Ammon's horn (tissue), 1 donor: Measurements from ENCODE around the gene CHST11.

Source experiments
- DNase-seq: peaks from one replicate; pipeline ENCODE4 v3.0.0-alpha.2; 2016; ENCODE audit warnings: low spot score

Gene CHST11

DNA sequence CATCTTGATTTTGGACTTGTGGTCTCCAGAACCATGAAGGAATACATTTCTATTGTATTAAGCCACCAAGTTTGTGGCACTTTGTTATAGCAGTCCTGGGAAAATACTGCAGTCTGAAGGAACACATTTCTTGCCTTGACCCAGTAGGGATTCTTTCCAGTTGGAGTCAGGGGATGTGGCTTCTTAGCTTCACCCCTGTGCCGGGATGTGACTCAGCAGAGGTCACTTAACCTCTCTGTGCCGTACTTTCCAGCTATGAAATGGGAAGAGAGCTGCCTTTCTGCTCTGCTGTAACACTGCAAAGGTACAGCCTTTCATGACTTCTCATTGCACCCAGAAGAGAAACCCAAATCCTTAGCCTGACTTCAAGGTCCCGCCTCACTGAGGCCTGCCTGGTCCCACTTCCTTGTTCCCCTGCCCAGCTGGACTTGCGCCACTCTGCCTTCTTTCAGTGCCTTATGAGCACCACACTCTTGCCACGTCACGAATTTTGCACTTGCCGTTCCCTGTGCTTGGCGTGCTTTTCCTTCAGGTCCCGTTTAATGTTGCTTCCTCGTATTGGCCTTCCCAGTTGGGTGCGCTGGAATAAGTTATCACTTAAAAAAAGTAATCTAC lies 24.2 kb downstream of the CHST11 start:
- peak; percentile 79 for DNase-seq

DNA sequence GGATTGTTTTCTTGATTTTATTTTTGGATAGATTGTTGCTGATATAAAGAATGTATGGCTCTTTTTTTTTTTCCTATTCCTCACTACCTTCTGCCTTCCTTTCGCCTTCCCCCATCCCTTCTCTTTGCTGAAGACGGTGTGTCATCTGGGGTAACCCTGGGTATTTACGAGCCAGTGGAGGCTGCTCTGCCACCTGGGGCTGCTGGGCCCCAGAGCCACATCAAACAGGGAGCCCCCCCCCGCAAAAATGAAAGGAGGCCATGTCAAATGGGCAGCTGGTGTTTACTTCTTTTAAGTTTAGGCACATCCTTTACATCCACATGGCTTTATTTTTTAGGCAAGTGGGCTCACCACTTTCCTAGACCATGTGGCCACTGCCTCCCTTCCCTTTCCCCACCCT lies 25.4 kb downstream of the CHST11 start:
- no peak for DNase-seq

GRCh38 chr12:104482748-104483147 lies 26.0 kb downstream of the CHST11 start:
- DNase-seq, result no peak

DNA sequence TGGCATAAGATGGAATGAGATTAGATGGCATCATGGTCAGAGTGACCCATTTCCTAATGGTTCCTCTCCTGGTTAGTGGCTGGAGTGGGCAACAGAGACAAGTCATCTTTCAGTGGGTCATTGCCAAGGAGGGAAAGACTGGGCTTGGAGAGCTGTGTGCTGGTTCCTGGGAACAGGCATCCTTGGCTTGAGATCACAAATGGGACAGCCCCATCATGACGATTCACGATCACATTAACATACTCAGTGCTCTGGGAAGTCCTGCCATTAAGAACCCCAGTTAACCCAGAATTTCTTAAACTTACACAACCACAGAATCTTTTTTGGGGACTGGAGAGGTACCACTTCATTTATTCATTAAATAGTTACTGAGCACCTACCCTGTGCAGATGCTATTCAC lies 27.3 kb downstream of the CHST11 start:
- no peak for DNase-seq

DNA sequence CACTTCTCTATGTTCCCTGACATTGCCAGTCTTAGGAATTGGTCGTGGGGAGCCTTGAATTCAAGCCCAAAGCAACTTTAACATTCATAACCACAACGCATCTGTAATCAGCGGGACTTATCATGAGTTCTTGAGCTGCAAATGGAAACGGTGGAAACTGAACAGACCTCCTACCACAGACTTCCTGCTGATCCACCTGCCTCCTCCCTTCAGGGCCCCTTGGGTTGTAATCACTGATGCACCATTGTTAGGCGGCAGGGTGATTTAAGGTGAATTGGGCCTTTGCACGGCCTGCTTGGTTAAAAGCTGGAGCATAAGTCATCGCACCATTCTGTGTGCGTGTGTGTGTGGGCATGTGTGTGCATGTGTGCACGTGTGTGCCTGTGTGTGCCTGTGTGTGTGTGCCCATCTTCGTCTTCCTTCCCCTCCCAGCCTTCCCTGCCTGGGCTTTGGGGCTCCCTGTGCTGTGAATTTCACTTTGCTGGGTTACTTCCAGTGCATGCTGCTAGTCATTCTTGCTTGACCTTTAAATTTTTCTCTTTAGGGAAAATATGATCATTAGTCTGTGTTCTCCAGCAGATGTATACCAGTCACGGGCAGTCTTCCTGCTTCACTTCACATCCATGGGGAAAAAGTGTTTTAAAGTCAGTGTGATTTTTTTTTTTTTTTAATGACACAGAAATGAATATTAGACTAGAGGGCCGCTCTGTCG lies 29.1 kb downstream of the CHST11 start:
- DNase-seq, result no peak

- DNase-seq, result no peak
Observed at GRCh38 chr12:104486363-104486750, 29.6 kb downstream of the CHST11 start.

DNA sequence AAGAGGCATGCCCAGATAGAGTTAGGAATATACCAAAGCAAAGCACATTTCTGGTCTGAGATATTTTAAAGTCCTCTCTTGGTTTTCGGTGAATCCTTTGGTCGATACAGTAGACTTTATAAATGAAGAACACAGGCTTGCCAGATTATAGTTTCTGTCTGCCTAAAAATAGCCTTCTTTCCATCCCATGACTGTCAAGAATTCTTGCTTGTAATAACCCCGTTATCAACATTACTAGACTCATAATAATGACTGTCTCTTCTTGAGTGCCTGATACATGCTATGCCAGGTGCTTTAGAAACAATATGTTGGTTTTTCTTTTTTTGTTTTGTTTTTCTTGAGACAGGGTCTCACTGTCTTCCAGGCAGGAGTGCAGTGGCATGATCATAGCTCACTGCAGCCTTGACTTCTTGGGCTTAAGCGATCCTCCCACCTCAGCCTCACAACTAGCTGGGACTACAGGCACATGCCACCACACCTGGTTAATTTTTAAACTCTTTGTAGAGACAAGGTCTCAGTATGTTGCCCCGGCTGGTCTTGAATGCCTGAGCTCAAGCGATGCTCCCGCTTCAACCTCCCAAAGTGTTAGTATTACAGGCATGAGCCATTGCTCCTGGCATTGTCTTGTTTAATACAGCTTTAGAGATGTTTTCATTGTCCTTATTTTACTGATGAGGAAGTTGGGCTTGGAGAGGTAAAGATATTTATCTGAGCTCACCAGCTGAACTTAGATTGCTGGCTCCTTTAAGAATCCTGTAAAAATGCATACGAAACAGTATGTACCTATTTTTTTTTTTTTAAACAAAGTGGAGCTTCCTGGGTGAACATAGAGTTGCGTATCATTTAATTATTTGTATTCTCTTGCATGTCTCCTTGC lies 30.4 kb downstream of the CHST11 start:
- no peak for DNase-seq

DNA sequence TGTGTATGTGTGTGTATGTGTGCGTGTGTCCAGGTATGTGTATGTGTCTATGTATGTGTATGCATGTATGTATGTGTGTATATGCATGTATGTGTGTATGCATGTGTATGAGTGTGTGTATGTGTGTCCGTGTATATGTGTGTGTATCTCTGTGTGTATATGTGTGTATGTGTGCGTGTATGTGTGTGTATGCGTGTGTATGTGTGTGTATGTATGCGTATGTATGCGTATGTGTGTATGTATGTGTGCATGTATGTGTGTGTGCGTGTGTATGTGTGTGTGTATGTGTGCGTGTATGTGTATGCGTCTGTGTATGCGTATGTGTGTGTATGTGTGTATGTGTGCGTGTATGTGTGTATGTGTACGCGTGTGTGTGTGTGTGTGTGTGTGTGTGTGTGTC lies 31.6 kb downstream of the CHST11 start:
- no peak for DNase-seq

GRCh38 chr12:104490186-104490585 lies 33.4 kb downstream of the CHST11 start:
- no peak for DNase-seq

DNA sequence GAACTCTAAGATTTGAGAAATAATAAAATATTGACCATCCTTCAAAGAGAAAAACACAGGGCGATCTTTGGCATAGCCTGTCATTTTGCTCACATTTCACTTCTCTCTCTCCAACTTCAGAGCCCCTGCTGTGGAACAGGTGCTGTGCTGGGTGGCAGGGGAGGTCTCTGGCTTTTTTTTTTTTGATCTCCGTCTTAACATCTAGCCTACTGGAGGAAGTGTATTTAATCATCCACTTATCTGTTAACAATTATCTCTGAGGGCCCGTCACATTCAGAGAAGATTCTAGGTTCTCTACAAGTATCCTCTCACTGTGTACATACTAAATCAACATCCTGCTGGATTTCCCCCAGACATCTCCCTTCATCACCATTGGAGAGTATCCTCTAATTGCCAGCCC lies 34.1 kb downstream of the CHST11 start:
- DNase-seq, result no peak

- no peak for DNase-seq
Observed at GRCh38 chr12:104493496-104493895, 36.7 kb downstream of the CHST11 start.

GRCh38 chr12:104494137-104494792 lies 37.5 kb downstream of the CHST11 start:
- peak; percentile 40 for DNase-seq

- no peak for DNase-seq
Observed at GRCh38 chr12:104494793-104495158, 38.0 kb downstream of the CHST11 start.

DNA sequence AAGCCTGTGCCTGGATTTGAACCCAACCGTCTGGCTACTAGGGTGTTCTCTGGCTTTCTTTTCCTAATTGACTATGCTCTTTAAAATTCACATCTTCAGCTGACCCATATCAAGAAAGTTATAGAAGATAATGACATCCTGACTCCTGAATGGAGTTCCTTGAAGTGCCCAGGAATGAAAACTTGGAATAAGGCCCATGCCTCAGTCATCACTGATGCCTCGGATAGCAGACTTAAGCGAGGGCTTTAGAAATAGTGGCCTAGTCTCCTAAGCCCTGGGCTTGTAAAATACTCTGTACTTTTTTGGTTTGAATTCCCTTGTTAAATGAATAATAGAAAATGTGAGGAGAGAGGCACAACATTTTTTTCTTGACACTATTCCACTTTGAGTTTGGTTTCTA lies 39.0 kb downstream of the CHST11 start:
- no peak for DNase-seq

GRCh38 chr12:104496336-104496735 lies 39.6 kb downstream of the CHST11 start:
- DNase-seq, result no peak

DNA sequence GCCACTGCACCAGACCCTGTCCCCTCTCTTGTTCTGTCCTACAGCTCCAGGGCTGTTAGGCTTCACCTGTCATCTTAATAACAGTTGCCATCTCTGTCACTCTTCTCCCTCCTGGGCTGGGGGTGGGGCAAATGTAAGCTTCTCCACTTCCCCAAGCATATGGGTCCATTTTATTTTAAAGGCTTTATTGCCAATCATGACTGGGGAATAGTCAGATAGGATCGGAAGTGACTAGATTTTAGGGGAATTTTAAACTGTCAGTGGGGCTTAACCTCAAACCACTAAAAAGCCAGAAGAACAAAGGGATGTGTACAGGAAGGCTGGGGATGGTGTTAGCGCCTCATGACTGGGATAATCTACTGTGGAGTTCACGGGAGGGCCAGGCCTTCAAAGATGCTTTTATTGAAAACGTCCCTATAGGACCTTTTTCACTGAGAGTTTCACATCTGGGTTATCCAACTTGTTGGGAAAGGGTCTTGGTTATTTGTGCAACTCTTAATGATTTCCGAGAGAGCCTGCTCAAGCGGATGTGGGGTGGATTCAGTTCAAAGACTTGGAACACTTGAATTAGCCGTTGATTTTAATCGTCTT lies 41.6 kb downstream of the CHST11 start:
- no peak for DNase-seq

- no peak for DNase-seq
Observed at GRCh38 chr12:104499668-104500332, 43.1 kb downstream of the CHST11 start.

- DNase-seq, result no peak
Observed at GRCh38 chr12:104501115-104501514, 44.4 kb downstream of the CHST11 start.

DNA sequence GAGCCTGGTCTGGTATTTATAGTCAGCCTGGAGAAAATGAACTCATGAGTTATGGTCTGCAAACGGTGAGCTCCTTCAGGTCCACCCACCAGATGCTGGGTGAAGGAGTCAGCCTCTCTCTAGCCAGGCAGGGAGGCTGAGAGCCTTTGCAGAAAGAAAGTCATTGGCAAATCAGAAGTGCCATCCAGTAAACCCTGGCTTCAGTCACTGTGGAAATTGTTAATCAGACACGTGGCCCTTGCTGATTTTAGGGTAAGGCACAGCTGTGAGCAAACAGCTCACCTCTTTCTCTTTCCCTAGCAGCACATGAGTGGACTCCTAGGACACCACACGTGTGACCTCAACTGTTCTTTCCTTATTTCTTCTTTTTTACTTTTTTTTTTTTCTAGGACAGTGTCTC lies 44.9 kb downstream of the CHST11 start:
- DNase-seq, result no peak

- no peak for DNase-seq
Observed at GRCh38 chr12:104502217-104502616, 45.5 kb downstream of the CHST11 start.

DNA sequence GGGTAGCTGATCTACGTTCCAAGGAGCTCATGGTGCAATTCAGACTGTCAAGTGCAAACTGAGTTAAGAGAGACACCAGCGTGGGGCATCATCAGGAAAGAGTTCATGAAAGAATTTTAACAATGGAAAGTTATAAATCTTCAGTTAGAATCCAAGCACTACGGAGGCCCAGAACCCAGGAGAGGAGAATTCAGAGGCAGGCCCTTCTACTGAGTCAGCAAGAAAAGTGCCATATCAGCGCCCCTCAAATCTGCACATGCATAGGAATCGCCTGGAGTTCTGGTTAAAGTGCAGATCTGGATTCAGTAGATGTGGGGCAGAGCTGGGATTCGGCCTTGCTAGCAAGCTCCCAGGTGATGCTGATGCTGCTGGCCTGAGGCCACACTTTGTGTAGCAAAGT lies 45.9 kb downstream of the CHST11 start:
- no peak for DNase-seq

DNA sequence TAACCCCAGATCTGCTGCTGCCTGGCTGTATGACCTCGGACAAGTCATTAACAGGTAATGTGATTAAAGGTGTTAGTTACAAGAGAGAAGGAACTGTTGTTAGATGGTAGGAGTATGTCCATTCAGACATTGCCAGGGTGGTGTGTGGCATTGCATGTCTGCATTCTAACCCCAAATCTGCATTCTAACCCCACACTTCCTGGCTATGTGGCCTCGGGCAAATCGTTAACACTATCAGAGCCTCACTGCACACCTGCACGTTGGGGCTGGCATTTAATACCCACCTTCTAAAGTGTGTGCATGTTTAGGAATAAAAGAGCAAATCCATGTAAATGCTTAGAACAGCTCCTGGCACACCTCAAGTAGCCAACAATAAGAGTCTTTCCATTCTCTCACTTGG lies 46.4 kb downstream of the CHST11 start:
- DNase-seq, result no peak
